Measurements from ENCODE around the gene SLC9A7. TPM values are rescaled to one million over a fixed set of nuclear protein-coding genes. Genes with fewer than 3 reads are reported as not detected.

SLC9A7 gene
- total RNA-seq, 1 donor from 2014 or later = 3.5 TPM

DNA sequence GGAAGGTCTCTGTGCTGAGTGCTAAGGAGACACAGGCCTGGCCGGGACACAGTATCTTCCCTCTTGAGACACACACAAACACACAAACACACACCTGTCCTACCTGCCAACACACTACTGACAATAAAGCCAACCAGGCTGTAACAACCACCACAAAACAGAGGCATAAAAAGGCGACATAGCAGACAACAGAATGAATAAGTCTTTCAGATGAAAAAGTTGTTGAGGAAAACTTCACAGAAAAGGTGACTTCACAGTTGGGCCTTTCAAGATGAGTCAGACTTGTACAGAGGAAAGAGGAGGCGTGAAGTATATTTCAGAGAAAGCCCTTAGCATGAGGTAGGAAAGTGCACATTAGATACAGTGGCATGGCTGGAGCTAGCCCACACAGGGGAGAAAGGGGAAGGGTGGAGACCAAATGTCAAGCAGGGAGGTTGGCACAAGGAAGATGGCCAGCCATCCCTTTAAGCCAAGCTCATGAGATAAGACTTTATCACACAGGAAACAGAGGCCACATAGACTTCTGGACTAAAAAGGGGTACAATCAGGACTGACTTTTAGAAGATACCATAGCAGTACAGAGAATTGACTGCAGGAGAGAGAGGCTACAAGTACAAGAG lies 54.0 kb downstream of the SLC9A7 start:
- Histone ChIP-seq H3K27me3 (no peaks in the 10 kb centered on the region), H3K4me3 (no peak overlapping the region), H3K9me3 (ENCODE audit: low read depth) (no peaks in the 10 kb centered on the region), H3F3A (ENCODE audit: low read depth) (no peaks in the 10 kb centered on the region), H3K4me1 (no peaks in the 10 kb centered on the region), H3K79me2 (ENCODE audit: low read depth) (no peaks in the 10 kb centered on the region), H3K4me2 (no peak overlapping the region), H3K27ac (no peak overlapping the region), H2AFZ (replicated peaks) (no peak overlapping the region), H4K20me1 (ENCODE audit: low read depth) (no peaks in the 10 kb centered on the region), H3K36me3 (no peaks in the 10 kb centered on the region), H3K9ac (no peak overlapping the region)
- no peak overlapping the region for H3K4me3 Mint-ChIP-seq
- no peak for DNase-seq (ENCODE audit: low spot score)
- no peaks in the 10 kb centered on the region for H3K36me3 Mint-ChIP-seq
- TF ChIP-seq, protein P1, sequence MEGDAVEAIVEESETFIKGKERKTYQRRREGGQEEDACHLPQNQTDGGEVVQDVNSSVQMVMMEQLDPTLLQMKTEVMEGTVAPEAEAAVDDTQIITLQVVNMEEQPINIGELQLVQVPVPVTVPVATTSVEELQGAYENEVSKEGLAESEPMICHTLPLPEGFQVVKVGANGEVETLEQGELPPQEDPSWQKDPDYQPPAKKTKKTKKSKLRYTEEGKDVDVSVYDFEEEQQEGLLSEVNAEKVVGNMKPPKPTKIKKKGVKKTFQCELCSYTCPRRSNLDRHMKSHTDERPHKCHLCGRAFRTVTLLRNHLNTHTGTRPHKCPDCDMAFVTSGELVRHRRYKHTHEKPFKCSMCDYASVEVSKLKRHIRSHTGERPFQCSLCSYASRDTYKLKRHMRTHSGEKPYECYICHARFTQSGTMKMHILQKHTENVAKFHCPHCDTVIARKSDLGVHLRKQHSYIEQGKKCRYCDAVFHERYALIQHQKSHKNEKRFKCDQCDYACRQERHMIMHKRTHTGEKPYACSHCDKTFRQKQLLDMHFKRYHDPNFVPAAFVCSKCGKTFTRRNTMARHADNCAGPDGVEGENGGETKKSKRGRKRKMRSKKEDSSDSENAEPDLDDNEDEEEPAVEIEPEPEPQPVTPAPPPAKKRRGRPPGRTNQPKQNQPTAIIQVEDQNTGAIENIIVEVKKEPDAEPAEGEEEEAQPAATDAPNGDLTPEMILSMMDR (IDR thresholded peaks at IDR 0.05) = no peak
- no peak for TF ChIP-seq EZH2phosphoT487 (IDR thresholded peaks at IDR 0.05)
- no peak for TF ChIP-seq EZH2 (IDR thresholded peaks at IDR 0.05)
- no peak overlapping the region for H3K27ac Mint-ChIP-seq
- no peaks in the 10 kb centered on the region for H3K9me3 Mint-ChIP-seq
- no peaks in the 10 kb centered on the region for H3K4me1 Mint-ChIP-seq
- no peaks in the 10 kb centered on the region for H3K27me3 Mint-ChIP-seq (ENCODE audit: insufficient read depth, low read depth)

DNA sequence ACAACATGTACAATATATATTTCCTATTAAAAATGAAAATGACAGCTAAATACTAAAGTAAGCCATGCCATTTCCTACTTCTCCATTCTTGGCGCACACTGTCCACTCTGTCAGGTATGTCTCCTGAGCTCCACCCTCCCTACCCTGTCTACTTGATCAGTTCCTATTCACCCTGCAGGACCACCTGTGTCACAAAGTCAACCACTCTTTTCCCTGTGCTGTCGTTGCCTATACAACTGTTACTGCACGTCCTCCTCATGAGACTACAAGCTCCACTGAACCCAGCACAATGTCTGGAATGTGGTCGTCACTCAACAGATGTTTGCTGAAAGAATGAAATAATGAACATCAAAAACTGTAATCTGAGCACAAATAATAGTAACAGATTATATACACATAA lies 54.9 kb downstream of the SLC9A7 start:
- no peaks in the 10 kb centered on the region for H3F3A ChIP-seq (ENCODE audit: low read depth)
- no peak overlapping the region for H3K9ac ChIP-seq
- Mint-ChIP-seq H3K27ac (no peak overlapping the region), H3K27me3 (ENCODE audit: insufficient read depth, low read depth) (no peaks in the 10 kb centered on the region), H3K36me3 (no peaks in the 10 kb centered on the region), H3K4me1 (no peaks in the 10 kb centered on the region), H3K4me3 (no peak overlapping the region), H3K9me3 (no peaks in the 10 kb centered on the region)
- H3K4me1 ChIP-seq = no peaks in the 10 kb centered on the region
- no peak for DNase-seq (ENCODE audit: low spot score)
- no peak overlapping the region for H3K27ac ChIP-seq
- H3K4me2 ChIP-seq = no peak overlapping the region
- H3K27me3 ChIP-seq = no peaks in the 10 kb centered on the region
- H4K20me1 ChIP-seq (ENCODE audit: low read depth) = no peaks in the 10 kb centered on the region
- H3K79me2 ChIP-seq (ENCODE audit: low read depth) = no peaks in the 10 kb centered on the region
- H3K4me3 ChIP-seq = no peak overlapping the region
- H3K36me3 ChIP-seq = no peaks in the 10 kb centered on the region
- no peaks in the 10 kb centered on the region for H3K9me3 ChIP-seq (ENCODE audit: low read depth)
- no peak overlapping the region for H2AFZ ChIP-seq (replicated peaks)
- TF ChIP-seq EZH2 (IDR thresholded peaks at IDR 0.05) (no peak), EZH2phosphoT487 (IDR thresholded peaks at IDR 0.05) (no peak)
- TF ChIP-seq, protein P1 (IDR thresholded peaks at IDR 0.05) = no peak

DNA sequence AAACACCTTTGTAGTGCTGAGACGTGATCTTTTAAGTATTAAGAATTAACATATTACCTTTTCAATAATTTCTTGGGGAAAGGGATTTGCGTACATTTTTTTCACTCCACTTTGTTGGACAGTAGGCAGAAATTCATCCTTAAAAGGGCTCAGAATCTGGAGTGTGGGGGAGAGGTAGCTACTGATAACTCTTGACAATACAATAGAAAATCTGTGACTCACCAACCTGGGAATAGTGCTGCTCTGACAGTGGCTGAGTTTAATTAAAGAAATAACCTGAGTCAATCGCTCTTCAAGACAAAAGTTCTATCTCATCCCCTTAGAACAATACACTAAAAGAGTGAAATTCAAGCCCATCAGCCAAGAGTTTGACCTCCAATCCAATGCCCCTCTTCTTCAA lies 60.2 kb downstream of the SLC9A7 start:
- no peak overlapping the region for H3K27ac Mint-ChIP-seq
- Histone ChIP-seq H3K36me3 (no peaks in the 10 kb centered on the region), H3K27ac (no peak overlapping the region), H3K9me3 (ENCODE audit: low read depth) (no peaks in the 10 kb centered on the region), H3K79me2 (ENCODE audit: low read depth) (no peaks in the 10 kb centered on the region), H3F3A (ENCODE audit: low read depth) (no peaks in the 10 kb centered on the region), H3K4me1 (no peaks in the 10 kb centered on the region), H3K4me3 (no peak overlapping the region), H3K4me2 (no peak overlapping the region), H4K20me1 (ENCODE audit: low read depth) (no peaks in the 10 kb centered on the region), H3K27me3 (no peaks in the 10 kb centered on the region), H2AFZ (replicated peaks) (no peak overlapping the region), H3K9ac (no peak overlapping the region)
- H3K9me3 Mint-ChIP-seq = no peaks in the 10 kb centered on the region
- H3K4me3 Mint-ChIP-seq = no peak overlapping the region
- peaks cover 2% of the 10 kb centered on the region for H3K27me3 Mint-ChIP-seq (ENCODE audit: insufficient read depth, low read depth)
- TF ChIP-seq EZH2phosphoT487 (IDR thresholded peaks at IDR 0.05) (no peak), EZH2 (IDR thresholded peaks at IDR 0.05) (no peak)
- TF ChIP-seq, protein P1 (IDR thresholded peaks at IDR 0.05) = no peak
- no peaks in the 10 kb centered on the region for H3K36me3 Mint-ChIP-seq
- DNase-seq (ENCODE audit: low spot score) = no peak
- no peaks in the 10 kb centered on the region for H3K4me1 Mint-ChIP-seq

All from neural progenitor cell (in vitro differentiated cells).